ENCODE data around the gene EIF3D. TPM values are rescaled to one million over a fixed set of nuclear protein-coding genes. Genes with fewer than 3 reads are reported as not detected.

EIF3D gene
- total and polyA plus RNA-seq, 9 of the 15 experiments (the other 6 are each of a cell fraction or from before 2014, with no cell fraction given) = 191 to 422 (median 279) TPM

DNA sequence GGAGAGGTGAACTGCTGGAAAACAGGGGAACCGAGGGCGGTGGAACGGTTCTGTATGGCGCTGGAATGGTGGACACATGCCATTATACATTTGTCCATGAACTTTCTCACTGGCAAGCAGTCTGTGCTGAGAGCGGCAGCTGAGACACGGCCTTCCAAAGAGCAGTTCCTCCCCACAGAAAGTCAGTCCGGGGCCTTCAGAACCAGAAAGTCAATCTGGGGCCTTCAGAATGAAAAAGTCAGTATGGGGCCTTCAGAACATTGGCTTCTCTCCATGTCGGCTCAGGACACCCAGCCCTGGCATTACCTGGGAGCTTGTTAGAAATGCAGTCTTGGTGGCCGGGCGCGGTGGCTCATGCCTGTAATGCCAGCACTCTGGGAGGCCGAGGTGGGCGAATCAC is 56.3 kb downstream of the EIF3D start:
- TF ChIP-seq BHLHE40 (IDR thresholded peaks at IDR 0.05; ENCODE audit: low read length) (no peak), ZNF75A (CRISPR knock-in tag; IDR thresholded peaks at IDR 0.05) (no peak), LEF1 (IDR thresholded peaks at IDR 0.05) (no peak), ZNF224 (CRISPR knock-in tag; IDR thresholded peaks at IDR 0.05) (no peak), RAD51 (IDR thresholded peaks at IDR 0.05; ENCODE audit: borderline replicate concordance, low read depth) (no peak), ZNF79 (CRISPR knock-in tag; IDR thresholded peaks at IDR 0.05; ENCODE audit: low read depth) (no peak)
- H3K4me1 ChIP-seq (replicated peaks in 1 of 2; ENCODE audit: control insufficient read depth in 2 of 2, insufficient read depth in 2 of 2, low read length in 2 of 2) = peaks cover 10 to 14% of the 10 kb centered on the region in 2 experiments
- no peak overlapping the region for H3K27ac ChIP-seq (ENCODE audit: extremely low read depth, low read depth, low read length)
- in situ Hi-C loops (cut with MboI) (no loop called here), intact Hi-C loops (cut with micrococcal nuclease) (loop anchor here (5.0 kb wide), 1 partner anchor 170 kb away; no protein-coding TSS in a partner anchor)
- H4K20me1 ChIP-seq (replicated peaks; ENCODE audit: control insufficient read depth, insufficient read depth, low read length) = 0 out of 2 replicates have a peak, but pooled peaks cover 3% of the 10 kb centered on the region
- H3K9me3 ChIP-seq (replicated peaks; ENCODE audit: control insufficient read depth, insufficient read depth, low read depth, low read length) = no peaks in the 10 kb centered on the region
- H2AFZ ChIP-seq (ENCODE audit: low read depth, low read length) = no peak overlapping the region
- H3K27me3 ChIP-seq (ENCODE audit: control insufficient read depth in 2 of 2, insufficient read depth in 2 of 2, low read length in 2 of 2) = no peaks in the 10 kb centered on the region
- FAIRE-seq (no peak), DNase-seq (ENCODE audit: extremely low read depth in 1 of 4, low spot score in 3 of 4) (no peak), ATAC-seq (no peak)
- peaks cover 3% of the 10 kb centered on the region for H3K9me1 ChIP-seq (ENCODE audit: control insufficient read depth, insufficient read depth, low read length)
- BruUV-seq (replicated peaks) = no TSS peak
- H3K4me2 ChIP-seq (ENCODE audit: insufficient read depth, low read length) = no peak overlapping the region
- no peak overlapping the region for H3K4me3 ChIP-seq
- H3K36me3 ChIP-seq (ENCODE audit: control insufficient read depth, insufficient read depth, low read length) = peaks cover 85% of the 10 kb centered on the region; the same call in 2 of the 3 replicates
- H3K79me2 ChIP-seq (ENCODE audit: control insufficient read depth, insufficient read depth, low read length) = peaks cover 8% of the 10 kb centered on the region; the same call in 1 of the 3 replicates
- ChIA-PET POLR2A (interaction anchor here (0.8 kb wide), 1 partner anchor 15 kb away, joined by 3 read pairs; no protein-coding TSS in a partner anchor), CTCF (ENCODE audit: low intra/inter-chr PET ratio) (no interaction called here)
- H3K9ac ChIP-seq (ENCODE audit: insufficient read depth in 1 of 2, low read depth in 2 of 2, low read length in 2 of 2) = no peak overlapping the region
- WGBS (ENCODE audit: insufficient coverage, low coverage, missing lambda C conversion rate) = 80% methylated on average over 13 of the region's 13 CpGs

DNA sequence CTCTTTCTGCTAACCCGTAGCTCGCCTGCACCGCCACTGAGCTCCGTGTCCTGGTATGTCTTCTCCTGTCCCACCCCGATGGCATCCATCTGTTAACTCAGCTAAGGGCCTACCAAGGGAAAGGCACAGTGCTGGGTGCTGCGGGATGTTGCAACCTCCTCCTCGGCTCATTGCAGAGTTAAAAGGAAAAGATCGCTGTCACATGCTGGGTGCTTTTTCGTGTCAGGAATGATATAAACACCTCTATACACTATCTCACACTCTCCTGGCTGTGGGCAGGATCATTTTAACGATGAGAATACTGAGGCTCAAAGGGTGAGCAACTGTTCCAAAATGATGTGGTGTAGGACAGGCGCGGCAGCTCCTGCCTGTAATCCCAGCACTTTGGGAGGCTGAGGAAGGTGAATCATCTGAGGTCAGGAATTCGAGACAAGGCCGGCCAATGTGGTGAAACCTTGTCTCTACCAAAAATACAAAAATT is 57.6 kb downstream of the EIF3D start:
- peak; percentile 6 for FAIRE-seq
- no peak overlapping the region for H3K9ac ChIP-seq (ENCODE audit: insufficient read depth in 1 of 2, low read depth in 2 of 2, low read length in 2 of 2)

More for the DNA sequence above, 57.6 kb downstream of the EIF3D start:
- H3K36me3 ChIP-seq (ENCODE audit: control insufficient read depth, insufficient read depth, low read length) = peaks cover 84% of the 10 kb centered on the region; the same call in 2 of the 3 replicates
- H2AFZ ChIP-seq (ENCODE audit: low read depth, low read length) = no peak overlapping the region
- H3K27ac ChIP-seq (ENCODE audit: extremely low read depth, low read depth, low read length) = no peak overlapping the region
- TF ChIP-seq ZNF586 (CRISPR knock-in tag; conservative IDR thresholded peaks at IDR 0.05) (no peak), HNRNPLL (IDR thresholded peaks at IDR 0.05; ENCODE audit: low read depth, low read length, poor library complexity, severe bottlenecking) (no peak), ZNF274 (IDR thresholded peaks at IDR 0.05; ENCODE audit: borderline replicate concordance, low read depth, low read length) (no peak), BRD9 (IDR thresholded peaks at IDR 0.05; ENCODE audit: low read depth, partially characterized antibody) (no peak), JUNB (CRISPR knock-in tag; conservative IDR thresholded peaks at IDR 0.05) (no peak)
- CTCF ChIA-PET (ENCODE audit: low intra/inter-chr PET ratio) = interaction anchor here (0.7 kb wide), 1 partner anchor 19 kb away, joined by 7 read pairs; no protein-coding TSS in a partner anchor
- POLR2A ChIA-PET = interaction anchor here (0.6 to 1.8 kb wide), 7 partner anchors 10 to 179 kb away, joined by 3 to 7 read pairs (median 4); partner anchors contain the start of genes EIF3D and TXN2
- H3K9me1 ChIP-seq (ENCODE audit: control insufficient read depth, insufficient read depth, low read length) = peaks cover 3% of the 10 kb centered on the region
- peaks cover 19 to 25% of the 10 kb centered on the region in 2 experiments for H3K4me1 ChIP-seq (replicated peaks in 1 of 2; ENCODE audit: control insufficient read depth in 2 of 2, insufficient read depth in 2 of 2, low read length in 2 of 2)
- ATAC-seq = no peak
- no peak overlapping the region for H3K4me2 ChIP-seq (ENCODE audit: insufficient read depth, low read length)
- no TSS peak for BruUV-seq (replicated peaks)
- in situ Hi-C loops (cut with MboI) (no loop called here), intact Hi-C loops (cut with micrococcal nuclease) (loop anchor here (5.0 kb wide), 1 partner anchor 169 kb away; no protein-coding TSS in a partner anchor)
- H3K9me3 ChIP-seq (replicated peaks; ENCODE audit: control insufficient read depth, insufficient read depth, low read depth, low read length) = no peaks in the 10 kb centered on the region
- no peaks in the 10 kb centered on the region for H3K27me3 ChIP-seq (ENCODE audit: control insufficient read depth in 2 of 2, insufficient read depth in 2 of 2, low read length in 2 of 2)
- 0 out of 2 replicates have a peak, but pooled peaks cover 3% of the 10 kb centered on the region for H4K20me1 ChIP-seq (replicated peaks; ENCODE audit: control insufficient read depth, insufficient read depth, low read length)
- 88% methylated on average over 10 of the region's 14 CpGs for WGBS (ENCODE audit: insufficient coverage, low coverage, missing lambda C conversion rate)
- DNase-seq (ENCODE audit: extremely low read depth in 1 of 4, low spot score in 3 of 4) = no peak
- H3K4me3 ChIP-seq = no peak overlapping the region
- H3K79me2 ChIP-seq (ENCODE audit: control insufficient read depth, insufficient read depth, low read length) = no peaks in the 10 kb centered on the region; the same call in 2 of the 3 replicates

Data from K562 (cell line).